ENCODE data around the gene IMPACT. TPM values are rescaled to one million over a fixed set of nuclear protein-coding genes. Genes with fewer than 3 reads are reported as not detected.

IMPACT gene
- polyA plus RNA-seq, 2 donors = 6.3 to 8.1 TPM

- Histone ChIP-seq H3K27ac (ENCODE audit: low read depth in 2 of 2, low read length in 1 of 2) (no peak overlapping the region), H3K27me3 (ENCODE audit: control insufficient read depth in 1 of 2, insufficient read depth in 2 of 2, low read length in 2 of 2) (no peaks in the 10 kb centered on the region), H3K36me3 (ENCODE audit: control insufficient read depth in 2 of 2, insufficient read depth in 2 of 2, low read length in 1 of 2) (peaks cover 2 to 3% of the 10 kb centered on the region in 2 donors), H3K9me3 (ENCODE audit: control insufficient read depth in 2 of 2, insufficient read depth in 1 of 2, low read depth in 1 of 2, low read length in 1 of 2) (no peaks in the 10 kb centered on the region), H3K4me3 (ENCODE audit: low read depth in 1 of 2, low read length in 2 of 2) (no peak overlapping the region), H3K4me1 (ENCODE audit: control insufficient read depth in 2 of 2, insufficient read depth in 2 of 2, low read length in 1 of 2) (no peaks in the 10 kb centered on the region)
- WGBS, 2 donors = 74 to 80% methylated on average over 2 of the region's 2 CpGs
Measured at GRCh38 chr18:24443870-24444269, 17.4 kb downstream of the IMPACT start.

GRCh38 chr18:24446453-24446852, 20.0 kb downstream of the IMPACT start:
- H3K27me3 ChIP-seq (ENCODE audit: control insufficient read depth in 1 of 2, insufficient read depth in 2 of 2, low read length in 2 of 2) = no peaks in the 10 kb centered on the region
- H3K27ac ChIP-seq (ENCODE audit: low read depth in 2 of 2, low read length in 1 of 2) = no peak overlapping the region
- no peak overlapping the region for H3K4me3 ChIP-seq (ENCODE audit: low read depth in 1 of 2, low read length in 2 of 2)
- 94% methylated on average over 1 of the region's 1 CpG for WGBS, 2 donors
- no peaks in the 10 kb centered on the region for H3K4me1 ChIP-seq (ENCODE audit: control insufficient read depth in 2 of 2, insufficient read depth in 2 of 2, low read length in 1 of 2)
- peaks cover 2 to 3% of the 10 kb centered on the region in 2 donors for H3K36me3 ChIP-seq (ENCODE audit: control insufficient read depth in 2 of 2, insufficient read depth in 2 of 2, low read length in 1 of 2)
- H3K9me3 ChIP-seq (ENCODE audit: control insufficient read depth in 2 of 2, insufficient read depth in 1 of 2, low read depth in 1 of 2, low read length in 1 of 2) = no peaks in the 10 kb centered on the region

GRCh38 chr18:24446953-24447538, 20.6 kb downstream of the IMPACT start:
- H3K27ac ChIP-seq (ENCODE audit: low read depth in 2 of 2, low read length in 1 of 2) = no peak overlapping the region
- no peaks in the 10 kb centered on the region for H3K4me1 ChIP-seq (ENCODE audit: control insufficient read depth in 2 of 2, insufficient read depth in 2 of 2, low read length in 1 of 2)
- H3K36me3 ChIP-seq (ENCODE audit: control insufficient read depth in 2 of 2, insufficient read depth in 2 of 2, low read length in 1 of 2) = peaks cover 2 to 3% of the 10 kb centered on the region in 2 donors
- no peaks in the 10 kb centered on the region for H3K9me3 ChIP-seq (ENCODE audit: control insufficient read depth in 2 of 2, insufficient read depth in 1 of 2, low read depth in 1 of 2, low read length in 1 of 2)
- no peaks in the 10 kb centered on the region for H3K27me3 ChIP-seq (ENCODE audit: control insufficient read depth in 1 of 2, insufficient read depth in 2 of 2, low read length in 2 of 2)
- WGBS, 2 donors = 89 to 92% methylated on average over 1 of the region's 1 CpG
- H3K4me3 ChIP-seq (ENCODE audit: low read depth in 1 of 2, low read length in 2 of 2) = no peak overlapping the region

GRCh38 chr18:24447961-24448360, 21.5 kb downstream of the IMPACT start:
- 100% methylated on average over 1 of the region's 1 CpG for WGBS, 2 donors
- Histone ChIP-seq H3K4me3 (ENCODE audit: low read depth in 1 of 2, low read length in 2 of 2) (no peak overlapping the region), H3K36me3 (ENCODE audit: control insufficient read depth in 2 of 2, insufficient read depth in 2 of 2, low read length in 1 of 2) (peaks cover 2 to 3% of the 10 kb centered on the region in 2 donors), H3K4me1 (ENCODE audit: control insufficient read depth in 2 of 2, insufficient read depth in 2 of 2, low read length in 1 of 2) (no peaks in the 10 kb centered on the region), H3K27ac (ENCODE audit: low read depth in 2 of 2, low read length in 1 of 2) (no peak overlapping the region), H3K9me3 (ENCODE audit: control insufficient read depth in 2 of 2, insufficient read depth in 1 of 2, low read depth in 1 of 2, low read length in 1 of 2) (no peaks in the 10 kb centered on the region), H3K27me3 (ENCODE audit: control insufficient read depth in 1 of 2, insufficient read depth in 2 of 2, low read length in 2 of 2) (no peaks in the 10 kb centered on the region)

GRCh38 chr18:24456549-24456948, 30.1 kb downstream of the IMPACT start:
- H3K4me1 ChIP-seq (ENCODE audit: control insufficient read depth in 2 of 2, insufficient read depth in 2 of 2, low read length in 1 of 2) = no peaks in the 10 kb centered on the region
- 77 to 86% methylated on average over 4 of the region's 4 CpGs for WGBS, 2 donors
- no peak overlapping the region for H3K27ac ChIP-seq (ENCODE audit: low read depth in 2 of 2, low read length in 1 of 2)
- H3K36me3 ChIP-seq (ENCODE audit: control insufficient read depth in 2 of 2, insufficient read depth in 2 of 2, low read length in 1 of 2) = no peaks in the 10 kb centered on the region
- no peaks in the 10 kb centered on the region for H3K27me3 ChIP-seq (ENCODE audit: control insufficient read depth in 1 of 2, insufficient read depth in 2 of 2, low read length in 2 of 2)
- H3K4me3 ChIP-seq (ENCODE audit: low read depth in 1 of 2, low read length in 2 of 2) = no peak overlapping the region
- H3K9me3 ChIP-seq (ENCODE audit: control insufficient read depth in 2 of 2, insufficient read depth in 1 of 2, low read depth in 1 of 2, low read length in 1 of 2) = no peaks in the 10 kb centered on the region

- WGBS, 2 donors = 91 to 93% methylated on average over 4 of the region's 4 CpGs
- Histone ChIP-seq H3K36me3 (ENCODE audit: control insufficient read depth in 2 of 2, insufficient read depth in 2 of 2, low read length in 1 of 2) (no peaks in the 10 kb centered on the region), H3K4me1 (ENCODE audit: control insufficient read depth in 2 of 2, insufficient read depth in 2 of 2, low read length in 1 of 2) (no peaks in the 10 kb centered on the region), H3K27me3 (ENCODE audit: control insufficient read depth in 1 of 2, insufficient read depth in 2 of 2, low read length in 2 of 2) (no peaks in the 10 kb centered on the region), H3K9me3 (ENCODE audit: control insufficient read depth in 2 of 2, insufficient read depth in 1 of 2, low read depth in 1 of 2, low read length in 1 of 2) (no peaks in the 10 kb centered on the region), H3K27ac (ENCODE audit: low read depth in 2 of 2, low read length in 1 of 2) (no peak overlapping the region), H3K4me3 (ENCODE audit: low read depth in 1 of 2, low read length in 2 of 2) (no peak overlapping the region)
Measured at GRCh38 chr18:24459772-24460171, 33.3 kb downstream of the IMPACT start.

- Histone ChIP-seq H3K4me1 (ENCODE audit: control insufficient read depth in 2 of 2, insufficient read depth in 2 of 2, low read length in 1 of 2) (no peaks in the 10 kb centered on the region), H3K27ac (ENCODE audit: low read depth in 2 of 2, low read length in 1 of 2) (no peak within 1 kb of the TSS), H3K4me3 (ENCODE audit: low read depth in 1 of 2, low read length in 2 of 2) (no peak within 1 kb of the TSS), H3K27me3 (ENCODE audit: control insufficient read depth in 1 of 2, insufficient read depth in 2 of 2, low read length in 2 of 2) (no peaks in the 10 kb centered on the region), H3K9me3 (ENCODE audit: control insufficient read depth in 2 of 2, insufficient read depth in 1 of 2, low read depth in 1 of 2, low read length in 1 of 2) (no peaks in the 10 kb centered on the region), H3K36me3 (ENCODE audit: control insufficient read depth in 2 of 2, insufficient read depth in 2 of 2, low read length in 1 of 2) (no peaks in the 10 kb centered on the region)
- WGBS, 2 donors = 47 to 57% methylated on average over 1 of the region's 1 CpG
Measured at GRCh38 chr18:24460388-24460787, 33.9 kb downstream of the IMPACT start, which contains the start of gene HRH4. HRH4 (plus strand) TSS chr18:24460637; CDS start chr18:24460729, 92 bp downstream.

- H3K36me3 ChIP-seq (ENCODE audit: control insufficient read depth in 2 of 2, insufficient read depth in 2 of 2, low read length in 1 of 2) = no peaks in the 10 kb centered on the region
- no peaks in the 10 kb centered on the region for H3K4me1 ChIP-seq (ENCODE audit: control insufficient read depth in 2 of 2, insufficient read depth in 2 of 2, low read length in 1 of 2)
- no peaks in the 10 kb centered on the region for H3K27me3 ChIP-seq (ENCODE audit: control insufficient read depth in 1 of 2, insufficient read depth in 2 of 2, low read length in 2 of 2)
- no peak overlapping the region for H3K27ac ChIP-seq (ENCODE audit: low read depth in 2 of 2, low read length in 1 of 2)
- no peaks in the 10 kb centered on the region for H3K9me3 ChIP-seq (ENCODE audit: control insufficient read depth in 2 of 2, insufficient read depth in 1 of 2, low read depth in 1 of 2, low read length in 1 of 2)
- WGBS, 2 donors = 92 to 93% methylated on average over 8 of the region's 8 CpGs
- H3K4me3 ChIP-seq (ENCODE audit: low read depth in 1 of 2, low read length in 2 of 2) = no peak overlapping the region
Measured at GRCh38 chr18:24461996-24462395, 35.5 kb downstream of the IMPACT start.

- H3K4me3 ChIP-seq (ENCODE audit: low read depth in 1 of 2, low read length in 2 of 2) = no peak overlapping the region
- H3K9me3 ChIP-seq (ENCODE audit: control insufficient read depth in 2 of 2, insufficient read depth in 1 of 2, low read depth in 1 of 2, low read length in 1 of 2) = no peaks in the 10 kb centered on the region
- H3K27ac ChIP-seq (ENCODE audit: low read depth in 2 of 2, low read length in 1 of 2) = no peak overlapping the region
- H3K4me1 ChIP-seq (ENCODE audit: control insufficient read depth in 2 of 2, insufficient read depth in 2 of 2, low read length in 1 of 2) = no peaks in the 10 kb centered on the region
- H3K27me3 ChIP-seq (ENCODE audit: control insufficient read depth in 1 of 2, insufficient read depth in 2 of 2, low read length in 2 of 2) = no peaks in the 10 kb centered on the region
- WGBS, 2 donors = 69 to 80% methylated on average over 5 of the region's 5 CpGs
- no peaks in the 10 kb centered on the region for H3K36me3 ChIP-seq (ENCODE audit: control insufficient read depth in 2 of 2, insufficient read depth in 2 of 2, low read length in 1 of 2)
Measured at GRCh38 chr18:24462838-24463775, 36.6 kb downstream of the IMPACT start.

Measured in esophagus (tissue), 2 donors.